IPS-11a (cell line): ENCODE results near the gene CDCA5.

ENCODE experiments used
- H3K4me3 ChIP-seq: one replicate; pipeline ENCODE4 v1.5.1; 2013; ENCODE audit warnings: low read depth, low read length, control low read depth

CDCA5 gene

DNA sequence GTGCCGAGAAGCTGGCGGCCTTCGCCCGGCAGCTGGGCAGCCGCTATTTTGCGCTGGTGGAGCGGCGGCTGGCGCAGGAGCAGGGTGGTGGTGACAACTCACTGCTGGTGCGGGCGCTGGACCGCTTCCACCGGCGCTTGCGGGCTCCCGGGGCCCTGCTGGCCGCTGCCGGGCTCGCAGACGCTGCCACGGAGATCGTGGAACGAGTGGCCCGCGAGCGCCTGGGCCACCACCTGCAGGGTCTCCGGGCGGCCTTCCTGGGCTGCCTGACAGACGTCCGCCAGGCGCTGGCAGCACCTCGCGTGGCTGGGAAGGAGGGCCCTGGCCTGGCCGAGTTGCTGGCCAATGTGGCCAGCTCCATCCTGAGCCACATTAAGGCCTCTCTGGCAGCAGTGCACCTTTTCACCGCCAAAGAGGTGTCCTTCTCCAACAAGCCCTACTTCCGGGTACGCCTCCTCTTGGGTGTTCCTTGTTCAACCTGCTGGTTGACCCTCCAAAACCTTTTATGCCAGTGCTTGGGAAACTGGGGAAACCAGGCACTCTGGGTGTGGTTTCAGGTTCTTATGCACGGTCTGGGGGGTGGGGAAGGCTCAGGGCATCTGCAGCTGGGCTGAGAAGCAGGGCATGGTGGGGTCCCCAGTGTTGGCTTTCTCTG is 24.8 kb upstream of the CDCA5 start:
- no peak overlapping the region for H3K4me3 ChIP-seq

- H3K4me3 ChIP-seq, result no peak overlapping the region
Measured at GRCh38 chr11:65107751-65108468, 24.1 kb upstream of the CDCA5 start.

DNA sequence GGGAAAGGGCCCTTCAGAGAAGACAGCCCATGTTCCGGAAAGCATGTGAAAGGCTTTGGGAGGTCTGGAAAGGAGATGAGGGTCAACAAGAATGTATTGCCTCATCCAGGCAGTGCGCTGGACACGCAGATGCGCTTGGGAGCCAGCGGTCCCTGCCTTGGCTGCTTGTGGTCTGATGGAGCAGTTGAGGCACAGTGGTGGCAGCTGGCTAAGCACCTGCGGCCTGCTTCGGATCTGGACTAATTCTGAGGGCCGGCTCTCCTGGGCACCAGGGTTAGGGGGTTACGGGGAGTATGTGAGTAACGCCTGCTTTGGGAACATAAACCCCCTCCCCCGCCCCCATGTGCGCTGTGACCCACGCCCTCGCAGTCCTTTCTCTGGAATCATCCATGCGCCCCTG is 23.2 kb upstream of the CDCA5 start:
- H3K4me3 ChIP-seq, result no peak overlapping the region

- H3K4me3 ChIP-seq, result no peak overlapping the region
Measured at GRCh38 chr11:65104628-65105027, 20.8 kb upstream of the CDCA5 start.

- no peak overlapping the region for H3K4me3 ChIP-seq
Measured at GRCh38 chr11:65103476-65103875, 19.6 kb upstream of the CDCA5 start.

GRCh38 chr11:65102142-65103095 is 18.6 kb upstream of the CDCA5 start:
- H3K4me3 ChIP-seq, result no peak overlapping the region

DNA sequence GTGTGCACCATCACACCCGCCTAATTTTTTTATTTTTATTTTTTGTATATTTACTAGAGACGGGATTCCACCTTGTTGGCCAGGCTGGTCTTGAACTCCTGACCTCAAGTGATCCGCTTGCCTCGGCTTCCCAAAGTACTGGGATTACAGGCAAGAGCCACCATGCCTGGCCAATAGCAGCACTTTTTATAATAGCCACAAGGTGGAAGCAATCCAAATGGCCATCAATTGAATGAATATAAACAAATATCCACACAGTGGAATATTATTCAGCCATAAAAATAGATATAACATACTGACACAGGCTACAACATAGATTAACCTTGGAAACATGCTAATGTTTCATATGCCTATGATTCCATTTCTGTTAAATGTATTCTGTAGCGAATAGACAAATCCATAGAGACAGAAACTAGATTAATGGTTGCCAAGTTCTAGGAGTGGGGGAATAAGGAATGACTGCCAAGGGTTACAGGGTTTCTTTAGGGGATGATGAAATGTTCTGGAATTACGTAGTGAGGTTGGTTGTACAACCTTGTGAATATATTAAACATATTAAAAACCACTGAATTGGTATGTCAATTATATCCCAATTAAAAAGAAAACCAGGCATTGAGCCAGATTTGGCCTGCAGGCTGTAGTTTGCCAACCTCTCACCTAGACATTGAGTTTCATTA is 17.0 kb upstream of the CDCA5 start:
- H3K4me3 ChIP-seq, result no peak overlapping the region

DNA sequence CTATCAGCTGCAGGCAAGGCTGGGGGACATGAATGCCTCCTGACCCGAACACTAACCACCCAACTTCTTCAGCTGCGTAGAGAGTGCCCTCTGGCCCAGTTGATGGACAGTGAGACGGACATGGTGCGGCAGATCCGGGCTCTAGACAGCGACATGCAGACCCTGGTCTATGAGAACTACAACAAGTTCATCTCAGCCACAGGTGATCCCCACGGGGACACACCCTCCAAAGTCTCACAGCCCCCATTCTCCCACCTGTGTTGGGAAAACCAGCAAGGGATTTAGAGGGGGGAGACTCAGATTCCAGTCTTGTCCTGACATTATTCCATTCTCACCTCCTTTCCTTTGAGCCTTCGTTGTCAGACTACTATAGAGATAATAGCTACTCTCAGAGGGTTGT is 13.1 kb upstream of the CDCA5 start:
- H3K4me3 ChIP-seq, result peak overlapping the region; percentile 4

GRCh38 chr11:65095974-65096806 is 12.3 kb upstream of the CDCA5 start, which contains the start of gene VPS51:
TSS of gene VPS51 (plus strand) at chr11:65096214. CDS start at chr11:65096251, 37 bp downstream.
- H3K4me3 ChIP-seq, result peak within 1 kb of the TSS; percentile 86

DNA sequence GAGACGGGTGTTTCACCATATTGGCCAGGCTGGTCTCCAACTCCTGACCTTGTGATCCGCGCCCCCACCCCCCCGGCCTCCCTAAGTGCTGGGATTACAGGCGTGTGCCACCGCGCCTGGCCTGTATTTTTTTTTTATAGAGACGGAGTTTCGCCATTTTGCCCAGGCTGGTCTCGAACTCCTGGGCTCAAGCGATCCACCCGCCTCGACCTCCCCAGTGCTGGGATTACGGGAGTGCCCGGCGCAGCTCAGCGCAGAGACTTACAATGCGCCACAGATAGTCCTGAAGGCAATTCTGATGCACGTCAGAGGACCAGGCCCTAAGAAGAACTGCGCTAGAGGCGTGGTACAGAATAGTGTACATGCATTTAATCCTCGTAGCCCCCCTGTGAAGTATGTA is 11.6 kb upstream of the CDCA5 start:
- no peak overlapping the region for H3K4me3 ChIP-seq

DNA sequence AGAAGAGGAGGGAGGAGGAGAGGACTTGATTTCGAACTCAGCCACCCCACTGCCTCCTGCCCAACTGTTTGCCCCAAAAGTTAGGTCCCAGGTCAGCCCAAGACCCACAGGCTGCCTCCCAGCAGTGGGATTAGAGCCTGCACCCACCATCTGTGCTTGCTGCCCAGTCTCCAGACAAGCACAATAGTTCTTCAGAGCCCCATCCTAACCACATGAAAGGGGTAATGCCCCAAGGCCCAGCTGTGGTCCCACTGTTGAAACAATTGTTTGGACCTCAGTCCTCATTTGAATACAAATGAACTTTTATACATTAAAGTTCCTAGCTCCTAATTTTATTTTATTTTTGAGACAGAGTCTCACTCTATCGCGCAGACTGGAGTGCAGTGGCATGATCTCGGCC is 6.8 kb upstream of the CDCA5 start:
- no peak overlapping the region for H3K4me3 ChIP-seq

DNA sequence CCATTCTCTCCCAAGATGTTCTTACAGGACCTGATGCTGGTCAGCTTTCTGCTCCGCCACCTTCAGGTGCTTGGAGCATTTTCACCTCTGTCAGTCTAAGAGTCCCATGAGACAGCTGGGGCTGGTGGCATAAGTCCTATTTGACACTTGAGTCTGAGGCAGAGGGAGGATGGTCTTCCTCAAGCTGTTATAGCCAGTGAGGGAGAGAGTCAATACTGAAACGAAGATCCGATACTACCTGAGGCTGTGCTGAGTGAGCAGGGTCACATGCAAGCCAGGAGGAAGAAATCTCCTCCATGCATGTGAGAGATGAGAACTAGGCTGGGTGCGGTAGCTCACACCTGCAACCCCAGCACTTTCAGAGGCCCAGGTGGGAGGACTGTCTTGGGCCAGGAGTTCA is 5.8 kb upstream of the CDCA5 start:
- no peak overlapping the region for H3K4me3 ChIP-seq

DNA sequence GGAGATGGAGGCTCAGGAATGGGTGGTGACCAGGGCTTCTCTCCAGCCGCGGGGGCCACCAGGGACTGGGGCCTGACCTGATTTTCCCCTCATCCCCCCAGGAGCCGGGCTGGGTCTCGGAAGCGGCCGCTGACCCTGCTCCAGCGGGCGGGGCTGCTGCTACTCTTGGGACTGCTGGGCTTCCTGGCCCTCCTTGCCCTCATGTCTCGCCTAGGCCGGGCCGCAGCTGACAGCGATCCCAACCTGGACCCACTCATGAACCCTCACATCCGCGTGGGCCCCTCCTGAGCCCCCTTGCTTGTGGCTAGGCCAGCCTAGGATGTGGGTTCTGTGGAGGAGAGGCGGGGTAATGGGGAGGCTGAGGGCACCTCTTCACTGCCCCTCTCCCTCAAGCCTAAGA is 4.0 kb upstream of the CDCA5 start:
- H3K4me3 ChIP-seq, result no peak overlapping the region

GRCh38 chr11:65087216-65087615 is 3.4 kb upstream of the CDCA5 start:
- no peak overlapping the region for H3K4me3 ChIP-seq

GRCh38 chr11:65086809-65087208 is 3.0 kb upstream of the CDCA5 start:
- no peak overlapping the region for H3K4me3 ChIP-seq

DNA sequence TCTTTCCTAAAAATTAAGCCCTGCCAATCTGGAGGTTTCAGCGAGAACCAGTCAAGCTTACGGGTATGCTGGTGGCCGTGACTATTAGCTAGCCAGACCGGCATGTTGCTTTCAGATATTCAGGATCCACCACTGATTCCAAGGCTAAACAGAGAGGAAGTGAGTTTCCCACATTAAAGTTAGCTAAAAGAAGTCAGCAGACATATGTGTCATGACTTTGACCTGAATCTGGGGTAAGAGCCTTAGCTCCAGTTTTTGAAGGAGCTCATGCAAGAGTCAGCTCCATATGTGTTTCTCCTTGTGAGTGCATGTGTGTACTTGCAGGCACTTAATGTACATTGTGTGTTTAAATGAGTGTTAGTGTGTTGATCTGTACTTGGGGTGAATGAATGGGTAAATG is 1.6 kb upstream of the CDCA5 start:
- no peak overlapping the region for H3K4me3 ChIP-seq

GRCh38 chr11:65084598-65085375 is 947 bp upstream of the CDCA5 start:
- H3K4me3 ChIP-seq, result peak overlapping the region; percentile 91

DNA sequence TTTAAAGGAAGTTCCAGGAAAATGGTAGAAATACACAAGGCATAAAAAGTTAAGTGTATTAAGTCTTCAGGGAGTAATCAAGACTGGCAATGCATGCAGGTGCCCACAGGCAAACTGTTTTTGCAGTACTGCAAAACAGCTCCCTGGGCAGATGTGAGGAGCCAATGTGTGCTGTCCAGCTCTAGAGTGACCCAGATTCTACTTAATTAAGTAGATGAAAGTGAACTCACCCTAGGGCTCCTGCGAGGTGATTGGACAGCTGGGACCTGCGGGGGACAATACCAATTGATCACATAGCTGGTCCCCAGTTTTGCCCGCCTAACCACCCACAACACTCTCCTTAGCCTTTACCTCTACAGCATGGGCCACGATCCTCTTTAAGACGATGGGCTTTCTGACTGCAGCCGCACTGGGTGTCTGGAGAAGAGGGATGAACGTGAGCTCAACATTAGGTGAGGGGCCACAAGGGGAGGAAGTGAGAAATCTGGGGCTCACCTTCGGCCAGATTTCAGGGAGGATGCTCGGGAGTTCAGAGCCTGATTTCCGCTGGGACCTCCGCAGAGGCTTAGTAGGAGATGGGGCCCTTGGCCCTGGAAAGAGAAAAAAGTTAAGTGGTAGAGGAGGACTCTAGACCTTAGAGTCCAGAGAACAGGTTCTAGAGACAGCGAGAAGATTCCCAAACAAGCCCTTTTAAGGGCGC is 556 bp downstream of the CDCA5 start:
- H3K4me3 ChIP-seq, result peak overlapping the region; percentile 91
